Tibial nerve (tissue), 4 donors: ENCODE results near the gene NRSN1.

Experiments
- EP300 ChIP-seq, 2 donors: sonication (generic); formaldehyde crosslinking; IDR thresholded peaks; one replicate each; pipeline ENCODE4 v1.6.1; 2017; ENCODE audit warnings: antibody characterized with exemption in 2 of 2, mild to moderate bottlenecking in 1 of 2
- POLR2A ChIP-seq, 2 donors: fragments of 450-650 bp; IDR thresholded peaks; one replicate each; pipeline ENCODE4 v1.6.1; 2017; ENCODE audit warnings: antibody characterized with exemption in 2 of 2, mild to moderate bottlenecking in 2 of 2, moderate library complexity in 2 of 2
- TF ChIP-seq, protein P1 (sequence below), 5 experiments: fragments of 200-600 bp in 3 of 5; fragments of 450-650 bp in 2 of 5; sonication (generic) in 3 of 5; IDR thresholded peaks; one replicate each; pipeline ENCODE4 v1.5.1; 2016 to 2019; ENCODE audit warnings: antibody characterized with exemption in 5 of 5, mild to moderate bottlenecking in 3 of 5, moderate library complexity in 2 of 5

GRCh38 chr6:24127316-24127715 lies 1.3 kb downstream of the NRSN1 start:
- no peak for TF ChIP-seq POLR2A (IDR thresholded peaks at IDR 0.05)
- TF ChIP-seq, protein P1, sequence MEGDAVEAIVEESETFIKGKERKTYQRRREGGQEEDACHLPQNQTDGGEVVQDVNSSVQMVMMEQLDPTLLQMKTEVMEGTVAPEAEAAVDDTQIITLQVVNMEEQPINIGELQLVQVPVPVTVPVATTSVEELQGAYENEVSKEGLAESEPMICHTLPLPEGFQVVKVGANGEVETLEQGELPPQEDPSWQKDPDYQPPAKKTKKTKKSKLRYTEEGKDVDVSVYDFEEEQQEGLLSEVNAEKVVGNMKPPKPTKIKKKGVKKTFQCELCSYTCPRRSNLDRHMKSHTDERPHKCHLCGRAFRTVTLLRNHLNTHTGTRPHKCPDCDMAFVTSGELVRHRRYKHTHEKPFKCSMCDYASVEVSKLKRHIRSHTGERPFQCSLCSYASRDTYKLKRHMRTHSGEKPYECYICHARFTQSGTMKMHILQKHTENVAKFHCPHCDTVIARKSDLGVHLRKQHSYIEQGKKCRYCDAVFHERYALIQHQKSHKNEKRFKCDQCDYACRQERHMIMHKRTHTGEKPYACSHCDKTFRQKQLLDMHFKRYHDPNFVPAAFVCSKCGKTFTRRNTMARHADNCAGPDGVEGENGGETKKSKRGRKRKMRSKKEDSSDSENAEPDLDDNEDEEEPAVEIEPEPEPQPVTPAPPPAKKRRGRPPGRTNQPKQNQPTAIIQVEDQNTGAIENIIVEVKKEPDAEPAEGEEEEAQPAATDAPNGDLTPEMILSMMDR (IDR thresholded peaks at IDR 0.05), result no peak
- TF ChIP-seq EP300 (IDR thresholded peaks at IDR 0.05), result no peak
